Esophagus squamous epithelium (tissue), 4 donors: ENCODE measurements around the gene PUS10.

ENCODE experiments used
- CTCF ChIP-seq, 6 experiments: fragments of 450-650 bp in 4 of 6; fragments of 200-600 bp in 2 of 6; sonication (generic) in 2 of 6; IDR thresholded peaks; one replicate each; pipeline ENCODE4 v1.5.1; 2016 to 2019; ENCODE audit warnings: antibody characterized with exemption in 6 of 6, mild to moderate bottlenecking in 4 of 6, moderate library complexity in 4 of 6
- POLR2A ChIP-seq, 4 donors: fragments of 450-650 bp; IDR thresholded peaks; one replicate each; pipeline ENCODE4 v1.6.1; 2017; ENCODE audit warnings: antibody characterized with exemption in 4 of 4, mild to moderate bottlenecking in 4 of 4, moderate library complexity in 3 of 4

DNA sequence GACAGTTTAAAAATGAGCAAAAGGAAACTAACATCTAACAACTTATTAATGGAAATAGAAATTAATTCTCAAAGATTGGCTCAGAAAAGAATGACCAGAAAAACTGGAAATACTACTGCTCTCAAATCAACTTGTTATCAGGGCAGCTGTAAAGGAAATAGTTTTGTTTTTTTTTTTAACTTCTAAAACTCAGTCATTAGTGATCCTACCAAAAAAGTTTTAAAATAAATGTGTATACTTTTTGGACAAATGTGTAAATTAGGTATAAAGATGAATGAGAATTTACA lies 52.6 kb downstream of the PUS10 start:
- TF ChIP-seq CTCF (IDR thresholded peaks at IDR 0.05) = no peak
- no peak for TF ChIP-seq POLR2A (IDR thresholded peaks at IDR 0.05)
